ENCODE measurements around the gene NXPH4. TPM values are rescaled to one million over a fixed set of nuclear protein-coding genes. Genes with fewer than 3 reads are reported as not detected.

The NXPH4 gene
- total and polyA plus RNA-seq, 10 of the 15 experiments (the other 5 are each of a cell fraction or from before 2014, with no cell fraction given): 0.03 to 0.26 TPM; not detected in 8

DNA sequence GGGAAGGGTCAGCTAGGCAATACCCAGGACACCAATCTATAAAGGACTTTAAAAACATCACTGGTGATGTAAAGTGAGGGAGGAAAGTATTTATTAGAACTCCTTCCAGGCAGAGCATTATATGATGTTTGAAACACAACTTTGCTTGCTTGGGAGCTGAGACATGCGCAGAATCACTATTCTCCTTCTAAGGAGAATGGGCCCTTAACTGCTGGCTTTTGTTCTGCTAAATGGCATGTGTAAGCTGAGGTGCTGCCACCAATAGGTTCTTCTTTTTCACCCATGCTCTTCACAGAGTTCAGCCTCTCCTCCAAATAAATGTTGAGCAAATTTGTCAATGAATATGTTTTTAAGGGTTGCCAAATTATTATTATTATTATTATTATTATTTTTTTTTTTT, 30.4 kb downstream of the NXPH4 start:
- BruUV-seq (replicated peaks): no TSS peak
- TF ChIP-seq, protein P1, sequence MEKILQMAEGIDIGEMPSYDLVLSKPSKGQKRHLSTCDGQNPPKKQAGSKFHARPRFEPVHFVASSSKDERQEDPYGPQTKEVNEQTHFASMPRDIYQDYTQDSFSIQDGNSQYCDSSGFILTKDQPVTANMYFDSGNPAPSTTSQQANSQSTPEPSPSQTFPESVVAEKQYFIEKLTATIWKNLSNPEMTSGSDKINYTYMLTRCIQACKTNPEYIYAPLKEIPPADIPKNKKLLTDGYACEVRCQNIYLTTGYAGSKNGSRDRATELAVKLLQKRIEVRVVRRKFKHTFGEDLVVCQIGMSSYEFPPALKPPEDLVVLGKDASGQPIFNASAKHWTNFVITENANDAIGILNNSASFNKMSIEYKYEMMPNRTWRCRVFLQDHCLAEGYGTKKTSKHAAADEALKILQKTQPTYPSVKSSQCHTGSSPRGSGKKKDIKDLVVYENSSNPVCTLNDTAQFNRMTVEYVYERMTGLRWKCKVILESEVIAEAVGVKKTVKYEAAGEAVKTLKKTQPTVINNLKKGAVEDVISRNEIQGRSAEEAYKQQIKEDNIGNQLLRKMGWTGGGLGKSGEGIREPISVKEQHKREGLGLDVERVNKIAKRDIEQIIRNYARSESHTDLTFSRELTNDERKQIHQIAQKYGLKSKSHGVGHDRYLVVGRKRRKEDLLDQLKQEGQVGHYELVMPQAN (conservative IDR thresholded peaks at IDR 0.05): no peak
- TF ChIP-seq, protein P2, sequence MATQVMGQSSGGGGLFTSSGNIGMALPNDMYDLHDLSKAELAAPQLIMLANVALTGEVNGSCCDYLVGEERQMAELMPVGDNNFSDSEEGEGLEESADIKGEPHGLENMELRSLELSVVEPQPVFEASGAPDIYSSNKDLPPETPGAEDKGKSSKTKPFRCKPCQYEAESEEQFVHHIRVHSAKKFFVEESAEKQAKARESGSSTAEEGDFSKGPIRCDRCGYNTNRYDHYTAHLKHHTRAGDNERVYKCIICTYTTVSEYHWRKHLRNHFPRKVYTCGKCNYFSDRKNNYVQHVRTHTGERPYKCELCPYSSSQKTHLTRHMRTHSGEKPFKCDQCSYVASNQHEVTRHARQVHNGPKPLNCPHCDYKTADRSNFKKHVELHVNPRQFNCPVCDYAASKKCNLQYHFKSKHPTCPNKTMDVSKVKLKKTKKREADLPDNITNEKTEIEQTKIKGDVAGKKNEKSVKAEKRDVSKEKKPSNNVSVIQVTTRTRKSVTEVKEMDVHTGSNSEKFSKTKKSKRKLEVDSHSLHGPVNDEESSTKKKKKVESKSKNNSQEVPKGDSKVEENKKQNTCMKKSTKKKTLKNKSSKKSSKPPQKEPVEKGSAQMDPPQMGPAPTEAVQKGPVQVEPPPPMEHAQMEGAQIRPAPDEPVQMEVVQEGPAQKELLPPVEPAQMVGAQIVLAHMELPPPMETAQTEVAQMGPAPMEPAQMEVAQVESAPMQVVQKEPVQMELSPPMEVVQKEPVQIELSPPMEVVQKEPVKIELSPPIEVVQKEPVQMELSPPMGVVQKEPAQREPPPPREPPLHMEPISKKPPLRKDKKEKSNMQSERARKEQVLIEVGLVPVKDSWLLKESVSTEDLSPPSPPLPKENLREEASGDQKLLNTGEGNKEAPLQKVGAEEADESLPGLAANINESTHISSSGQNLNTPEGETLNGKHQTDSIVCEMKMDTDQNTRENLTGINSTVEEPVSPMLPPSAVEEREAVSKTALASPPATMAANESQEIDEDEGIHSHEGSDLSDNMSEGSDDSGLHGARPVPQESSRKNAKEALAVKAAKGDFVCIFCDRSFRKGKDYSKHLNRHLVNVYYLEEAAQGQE (IDR thresholded peaks at IDR 0.05; ENCODE audit: low read depth, low read length): no peak
- TF ChIP-seq SRF (IDR thresholded peaks at IDR 0.05; ENCODE audit: low read depth in 2 of 2, low read length in 2 of 2) (no peak), ZBED1 (IDR thresholded peaks at IDR 0.05; ENCODE audit: borderline replicate concordance) (no peak), TARDBP (IDR thresholded peaks at IDR 0.05; ENCODE audit: borderline replicate concordance) (no peak), NR2C2 (IDR thresholded peaks at IDR 0.05; ENCODE audit: borderline replicate concordance, control insufficient read depth, insufficient read length, low read depth) (no peak)
- TF ChIP-seq, protein P3, sequence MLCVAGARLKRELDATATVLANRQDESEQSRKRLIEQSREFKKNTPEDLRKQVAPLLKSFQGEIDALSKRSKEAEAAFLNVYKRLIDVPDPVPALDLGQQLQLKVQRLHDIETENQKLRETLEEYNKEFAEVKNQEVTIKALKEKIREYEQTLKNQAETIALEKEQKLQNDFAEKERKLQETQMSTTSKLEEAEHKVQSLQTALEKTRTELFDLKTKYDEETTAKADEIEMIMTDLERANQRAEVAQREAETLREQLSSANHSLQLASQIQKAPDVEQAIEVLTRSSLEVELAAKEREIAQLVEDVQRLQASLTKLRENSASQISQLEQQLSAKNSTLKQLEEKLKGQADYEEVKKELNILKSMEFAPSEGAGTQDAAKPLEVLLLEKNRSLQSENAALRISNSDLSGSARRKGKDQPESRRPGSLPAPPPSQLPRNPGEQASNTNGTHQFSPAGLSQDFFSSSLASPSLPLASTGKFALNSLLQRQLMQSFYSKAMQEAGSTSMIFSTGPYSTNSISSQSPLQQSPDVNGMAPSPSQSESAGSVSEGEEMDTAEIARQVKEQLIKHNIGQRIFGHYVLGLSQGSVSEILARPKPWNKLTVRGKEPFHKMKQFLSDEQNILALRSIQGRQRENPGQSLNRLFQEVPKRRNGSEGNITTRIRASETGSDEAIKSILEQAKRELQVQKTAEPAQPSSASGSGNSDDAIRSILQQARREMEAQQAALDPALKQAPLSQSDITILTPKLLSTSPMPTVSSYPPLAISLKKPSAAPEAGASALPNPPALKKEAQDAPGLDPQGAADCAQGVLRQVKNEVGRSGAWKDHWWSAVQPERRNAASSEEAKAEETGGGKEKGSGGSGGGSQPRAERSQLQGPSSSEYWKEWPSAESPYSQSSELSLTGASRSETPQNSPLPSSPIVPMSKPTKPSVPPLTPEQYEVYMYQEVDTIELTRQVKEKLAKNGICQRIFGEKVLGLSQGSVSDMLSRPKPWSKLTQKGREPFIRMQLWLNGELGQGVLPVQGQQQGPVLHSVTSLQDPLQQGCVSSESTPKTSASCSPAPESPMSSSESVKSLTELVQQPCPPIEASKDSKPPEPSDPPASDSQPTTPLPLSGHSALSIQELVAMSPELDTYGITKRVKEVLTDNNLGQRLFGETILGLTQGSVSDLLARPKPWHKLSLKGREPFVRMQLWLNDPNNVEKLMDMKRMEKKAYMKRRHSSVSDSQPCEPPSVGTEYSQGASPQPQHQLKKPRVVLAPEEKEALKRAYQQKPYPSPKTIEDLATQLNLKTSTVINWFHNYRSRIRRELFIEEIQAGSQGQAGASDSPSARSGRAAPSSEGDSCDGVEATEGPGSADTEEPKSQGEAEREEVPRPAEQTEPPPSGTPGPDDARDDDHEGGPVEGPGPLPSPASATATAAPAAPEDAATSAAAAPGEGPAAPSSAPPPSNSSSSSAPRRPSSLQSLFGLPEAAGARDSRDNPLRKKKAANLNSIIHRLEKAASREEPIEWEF (IDR thresholded peaks at IDR 0.05; ENCODE audit: insufficient replicate concordance, low read depth, low read length): no peak
- TF ChIP-seq, protein P4, sequence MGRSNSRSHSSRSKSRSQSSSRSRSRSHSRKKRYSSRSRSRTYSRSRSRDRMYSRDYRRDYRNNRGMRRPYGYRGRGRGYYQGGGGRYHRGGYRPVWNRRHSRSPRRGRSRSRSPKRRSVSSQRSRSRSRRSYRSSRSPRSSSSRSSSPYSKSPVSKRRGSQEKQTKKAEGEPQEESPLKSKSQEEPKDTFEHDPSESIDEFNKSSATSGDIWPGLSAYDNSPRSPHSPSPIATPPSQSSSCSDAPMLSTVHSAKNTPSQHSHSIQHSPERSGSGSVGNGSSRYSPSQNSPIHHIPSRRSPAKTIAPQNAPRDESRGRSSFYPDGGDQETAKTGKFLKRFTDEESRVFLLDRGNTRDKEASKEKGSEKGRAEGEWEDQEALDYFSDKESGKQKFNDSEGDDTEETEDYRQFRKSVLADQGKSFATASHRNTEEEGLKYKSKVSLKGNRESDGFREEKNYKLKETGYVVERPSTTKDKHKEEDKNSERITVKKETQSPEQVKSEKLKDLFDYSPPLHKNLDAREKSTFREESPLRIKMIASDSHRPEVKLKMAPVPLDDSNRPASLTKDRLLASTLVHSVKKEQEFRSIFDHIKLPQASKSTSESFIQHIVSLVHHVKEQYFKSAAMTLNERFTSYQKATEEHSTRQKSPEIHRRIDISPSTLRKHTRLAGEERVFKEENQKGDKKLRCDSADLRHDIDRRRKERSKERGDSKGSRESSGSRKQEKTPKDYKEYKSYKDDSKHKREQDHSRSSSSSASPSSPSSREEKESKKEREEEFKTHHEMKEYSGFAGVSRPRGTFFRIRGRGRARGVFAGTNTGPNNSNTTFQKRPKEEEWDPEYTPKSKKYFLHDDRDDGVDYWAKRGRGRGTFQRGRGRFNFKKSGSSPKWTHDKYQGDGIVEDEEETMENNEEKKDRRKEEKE (IDR thresholded peaks at IDR 0.05): no peak

More for the DNA sequence above, 30.4 kb downstream of the NXPH4 start:
- WGBS (ENCODE audit: insufficient coverage, insufficient replicate concordance, low lambda C conversion rate, missing lambda C conversion rate): 90% methylated on average over 1 of the region's 1 CpG
- ChIA-PET SMC1A (ENCODE audit: uncharacterized antibody, unreplicated experiment) (interaction anchor here (1.5 to 2.2 kb wide), 2 partner anchors 17 to 33 kb away, joined by 6 to 9 read pairs; partner anchors contain the start of gene SHMT2), RAD21 (ENCODE audit: unreplicated experiment) (interaction anchor here (0.7 to 14.4 kb wide), 3 partner anchors 31 to 206 kb away, joined by 3 to 85 read pairs (median 4); partner anchors contain the start of gene INHBE), CTCF (interaction anchor here (1.3 to 4.0 kb wide), 2 partner anchors 16 to 33 kb away, joined by 3 to 30 read pairs; no protein-coding TSS in a partner anchor), POLR2A (interaction anchor here (0.7 to 0.9 kb wide), 2 partner anchors 208 to 214 kb away, joined by 3 to 6 read pairs; no protein-coding TSS in a partner anchor)
- no peak for DNase-seq (ENCODE audit: low read depth, low spot score)
- Histone ChIP-seq H3K4me3 (no peak overlapping the region), H3K4me2 (ENCODE audit: control insufficient read depth, insufficient read depth) (no peak overlapping the region), H3K79me2 (ENCODE audit: control insufficient read depth, insufficient read depth, low read length) (no peaks in the 10 kb centered on the region), H2AFZ (ENCODE audit: control insufficient read depth, low read depth, low read length) (no peak overlapping the region), H3K27ac (ENCODE audit: control insufficient read depth, insufficient read depth) (no peak overlapping the region), H4K20me1 (ENCODE audit: control insufficient read depth, insufficient read depth) (no peaks in the 10 kb centered on the region; the same call in 1 of the 2 replicates), H3K27me3 (replicated peaks in 1 of 2; ENCODE audit: control insufficient read depth in 2 of 2, insufficient read depth in 2 of 2, low read length in 1 of 2) (peaks cover 0 to 3% of the 10 kb centered on the region in 2 experiments; a peak in 3 of 4 replicates), H3K9ac (ENCODE audit: control insufficient read depth, insufficient read depth, low read length) (no peak overlapping the region), H3K4me1 (ENCODE audit: control insufficient read depth, insufficient read depth, low read length) (peaks cover 17% of the 10 kb centered on the region; the same call in 1 of the 2 replicates), H3K36me3 (ENCODE audit: control insufficient read depth in 2 of 2, insufficient read depth in 2 of 2, low read length in 1 of 2) (no peaks in the 10 kb centered on the region), H3K9me3 (replicated peaks; ENCODE audit: control insufficient read depth, insufficient read depth, low read length) (no peaks in the 10 kb centered on the region)
- intact Hi-C loops (cut with micrococcal nuclease; ENCODE audit: unreplicated experiment): no loop called here
- no peak for ATAC-seq
- no peak for FAIRE-seq
- in situ Hi-C loops (cut with MboI): loop anchor here (5.0 kb wide), 1 partner anchor 35 kb away; no protein-coding TSS in a partner anchor
